GM23338 (cell line): ENCODE results near the gene LARGE1.

ENCODE experiments used
- CREB1 ChIP-seq: fragments of 250-450 bp; sonication (Bioruptor Pico); IDR thresholded peaks from 2 replicates; pipeline ENCODE4 v1.5.0; 2020; ENCODE audit warnings: low read depth, mild to moderate bottlenecking, moderate library complexity
- EZH2 ChIP-seq: fragments of 200-600 bp; sonication (generic); IDR thresholded peaks from one replicate; pipeline ENCODE4 v1.8.0; 2017; ENCODE audit warnings: antibody characterized with exemption, mild to moderate bottlenecking, low read depth; ENCODE audit not compliant: unreplicated experiment
- EZH2phosphoT487 ChIP-seq: fragments of 200-600 bp; sonication (generic); IDR thresholded peaks from one replicate; pipeline ENCODE4 v1.8.1; 2018; ENCODE audit warnings: antibody characterized with exemption; ENCODE audit not compliant: unreplicated experiment
- JUNB ChIP-seq: IDR thresholded peaks from one replicate; pipeline ENCODE4 v1.6.1; 2016; ENCODE audit warnings: antibody characterized with exemption; ENCODE audit not compliant: unreplicated experiment
- NANOG ChIP-seq: IDR thresholded peaks from 2 replicates; pipeline ENCODE4 v1.6.1; 2016; ENCODE audit warnings: antibody characterized with exemption, borderline replicate concordance
- POLR2AphosphoS5 ChIP-seq: IDR thresholded peaks from 2 replicates; pipeline ENCODE4 v1.6.1; 2016; ENCODE audit warnings: antibody characterized with exemption, low read depth
- STAT1 ChIP-seq: IDR thresholded peaks from one replicate; pipeline ENCODE4 v1.6.1; 2016; ENCODE audit warnings: antibody characterized with exemption; ENCODE audit not compliant: unreplicated experiment
- ZNF114 ChIP-seq: fragments of 250-450 bp; sonication (Bioruptor Pico); IDR thresholded peaks from 2 replicates; pipeline ENCODE4 v1.5.0; 2020; ENCODE audit warnings: mild to moderate bottlenecking, moderate library complexity
- ZNF331 ChIP-seq: fragments of 250-450 bp; sonication (Bioruptor Pico); IDR thresholded peaks from 2 replicates; pipeline ENCODE4 v1.5.0; 2020; ENCODE audit warnings: low read depth, mild to moderate bottlenecking, moderate library complexity
- TF ChIP-seq, protein P1 (sequence below), 2 experiments: fragments of 200-600 bp in 1 of 2; sonication (generic) in 1 of 2; conservative IDR thresholded peaks; 2 replicates each; pipeline versions ENCODE4 v1.5.1 to v1.6.1; 2016 to 2017; ENCODE audit warnings: antibody characterized with exemption in 2 of 2, low read depth in 2 of 2, mild to moderate bottlenecking in 2 of 2, moderate library complexity in 1 of 2
- TF ChIP-seq, protein P2 (sequence below): fragments of 250-450 bp; sonication (Bioruptor Pico); IDR thresholded peaks from 2 replicates; pipeline ENCODE4 v1.5.0; 2020; ENCODE audit warnings: mild to moderate bottlenecking, moderate library complexity
- TF ChIP-seq, protein P3 (sequence below): IDR thresholded peaks from one replicate; pipeline ENCODE4 v1.6.1; 2018; ENCODE audit warnings: antibody characterized with exemption; ENCODE audit not compliant: unreplicated experiment
- TF ChIP-seq, protein P4 (sequence below): IDR thresholded peaks from 2 replicates; pipeline ENCODE4 v1.6.1; 2016; ENCODE audit warnings: antibody characterized with exemption

DNA sequence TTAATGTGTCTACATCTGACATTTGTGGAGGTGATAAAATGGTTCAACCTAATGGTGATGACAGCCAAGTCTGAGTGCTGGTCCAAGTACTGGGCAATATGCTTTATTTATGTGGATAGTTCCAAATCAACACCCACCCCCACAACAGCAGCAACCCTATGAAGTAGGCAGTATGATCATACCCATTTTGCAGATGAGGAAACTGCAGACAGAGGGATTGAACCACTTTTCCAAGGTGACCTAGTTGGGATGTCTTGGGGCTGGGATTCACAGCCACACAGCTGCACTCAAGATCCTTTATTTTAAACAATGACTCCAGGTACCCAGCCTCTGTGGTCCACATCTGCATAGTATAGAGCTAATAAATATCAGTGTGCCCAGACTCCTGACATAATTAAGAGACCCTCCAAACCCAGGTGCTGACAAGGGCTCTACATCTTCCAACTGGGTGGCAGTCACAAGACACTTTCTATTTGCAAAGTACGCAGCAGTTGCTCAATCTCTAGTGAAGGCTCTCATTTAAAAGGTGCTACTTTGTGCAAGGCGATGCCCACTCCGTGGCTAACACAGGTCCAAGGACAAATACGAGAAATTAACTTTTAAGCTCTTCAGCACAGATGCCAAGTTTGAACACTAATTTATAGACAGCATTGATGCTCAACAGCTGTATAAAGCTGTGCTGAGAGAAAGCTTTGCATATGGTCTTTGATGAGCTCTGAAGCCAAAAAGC is 426.6 kb downstream of the LARGE1 start:
- TF ChIP-seq, protein P1, sequence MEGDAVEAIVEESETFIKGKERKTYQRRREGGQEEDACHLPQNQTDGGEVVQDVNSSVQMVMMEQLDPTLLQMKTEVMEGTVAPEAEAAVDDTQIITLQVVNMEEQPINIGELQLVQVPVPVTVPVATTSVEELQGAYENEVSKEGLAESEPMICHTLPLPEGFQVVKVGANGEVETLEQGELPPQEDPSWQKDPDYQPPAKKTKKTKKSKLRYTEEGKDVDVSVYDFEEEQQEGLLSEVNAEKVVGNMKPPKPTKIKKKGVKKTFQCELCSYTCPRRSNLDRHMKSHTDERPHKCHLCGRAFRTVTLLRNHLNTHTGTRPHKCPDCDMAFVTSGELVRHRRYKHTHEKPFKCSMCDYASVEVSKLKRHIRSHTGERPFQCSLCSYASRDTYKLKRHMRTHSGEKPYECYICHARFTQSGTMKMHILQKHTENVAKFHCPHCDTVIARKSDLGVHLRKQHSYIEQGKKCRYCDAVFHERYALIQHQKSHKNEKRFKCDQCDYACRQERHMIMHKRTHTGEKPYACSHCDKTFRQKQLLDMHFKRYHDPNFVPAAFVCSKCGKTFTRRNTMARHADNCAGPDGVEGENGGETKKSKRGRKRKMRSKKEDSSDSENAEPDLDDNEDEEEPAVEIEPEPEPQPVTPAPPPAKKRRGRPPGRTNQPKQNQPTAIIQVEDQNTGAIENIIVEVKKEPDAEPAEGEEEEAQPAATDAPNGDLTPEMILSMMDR (conservative IDR thresholded peaks at IDR 0.05; ENCODE audit: low read depth in 2 of 2): no peak
- TF ChIP-seq POLR2AphosphoS5 (no peak), EZH2 (no peak), EZH2phosphoT487 (no peak), ZNF114 (CRISPR knock-in tag) (no peak), CREB1 (CRISPR knock-in tag) (no peak), STAT1 (no peak), JUNB (no peak), NANOG (no peak), ZNF331 (no peak)
- TF ChIP-seq, protein P2, sequence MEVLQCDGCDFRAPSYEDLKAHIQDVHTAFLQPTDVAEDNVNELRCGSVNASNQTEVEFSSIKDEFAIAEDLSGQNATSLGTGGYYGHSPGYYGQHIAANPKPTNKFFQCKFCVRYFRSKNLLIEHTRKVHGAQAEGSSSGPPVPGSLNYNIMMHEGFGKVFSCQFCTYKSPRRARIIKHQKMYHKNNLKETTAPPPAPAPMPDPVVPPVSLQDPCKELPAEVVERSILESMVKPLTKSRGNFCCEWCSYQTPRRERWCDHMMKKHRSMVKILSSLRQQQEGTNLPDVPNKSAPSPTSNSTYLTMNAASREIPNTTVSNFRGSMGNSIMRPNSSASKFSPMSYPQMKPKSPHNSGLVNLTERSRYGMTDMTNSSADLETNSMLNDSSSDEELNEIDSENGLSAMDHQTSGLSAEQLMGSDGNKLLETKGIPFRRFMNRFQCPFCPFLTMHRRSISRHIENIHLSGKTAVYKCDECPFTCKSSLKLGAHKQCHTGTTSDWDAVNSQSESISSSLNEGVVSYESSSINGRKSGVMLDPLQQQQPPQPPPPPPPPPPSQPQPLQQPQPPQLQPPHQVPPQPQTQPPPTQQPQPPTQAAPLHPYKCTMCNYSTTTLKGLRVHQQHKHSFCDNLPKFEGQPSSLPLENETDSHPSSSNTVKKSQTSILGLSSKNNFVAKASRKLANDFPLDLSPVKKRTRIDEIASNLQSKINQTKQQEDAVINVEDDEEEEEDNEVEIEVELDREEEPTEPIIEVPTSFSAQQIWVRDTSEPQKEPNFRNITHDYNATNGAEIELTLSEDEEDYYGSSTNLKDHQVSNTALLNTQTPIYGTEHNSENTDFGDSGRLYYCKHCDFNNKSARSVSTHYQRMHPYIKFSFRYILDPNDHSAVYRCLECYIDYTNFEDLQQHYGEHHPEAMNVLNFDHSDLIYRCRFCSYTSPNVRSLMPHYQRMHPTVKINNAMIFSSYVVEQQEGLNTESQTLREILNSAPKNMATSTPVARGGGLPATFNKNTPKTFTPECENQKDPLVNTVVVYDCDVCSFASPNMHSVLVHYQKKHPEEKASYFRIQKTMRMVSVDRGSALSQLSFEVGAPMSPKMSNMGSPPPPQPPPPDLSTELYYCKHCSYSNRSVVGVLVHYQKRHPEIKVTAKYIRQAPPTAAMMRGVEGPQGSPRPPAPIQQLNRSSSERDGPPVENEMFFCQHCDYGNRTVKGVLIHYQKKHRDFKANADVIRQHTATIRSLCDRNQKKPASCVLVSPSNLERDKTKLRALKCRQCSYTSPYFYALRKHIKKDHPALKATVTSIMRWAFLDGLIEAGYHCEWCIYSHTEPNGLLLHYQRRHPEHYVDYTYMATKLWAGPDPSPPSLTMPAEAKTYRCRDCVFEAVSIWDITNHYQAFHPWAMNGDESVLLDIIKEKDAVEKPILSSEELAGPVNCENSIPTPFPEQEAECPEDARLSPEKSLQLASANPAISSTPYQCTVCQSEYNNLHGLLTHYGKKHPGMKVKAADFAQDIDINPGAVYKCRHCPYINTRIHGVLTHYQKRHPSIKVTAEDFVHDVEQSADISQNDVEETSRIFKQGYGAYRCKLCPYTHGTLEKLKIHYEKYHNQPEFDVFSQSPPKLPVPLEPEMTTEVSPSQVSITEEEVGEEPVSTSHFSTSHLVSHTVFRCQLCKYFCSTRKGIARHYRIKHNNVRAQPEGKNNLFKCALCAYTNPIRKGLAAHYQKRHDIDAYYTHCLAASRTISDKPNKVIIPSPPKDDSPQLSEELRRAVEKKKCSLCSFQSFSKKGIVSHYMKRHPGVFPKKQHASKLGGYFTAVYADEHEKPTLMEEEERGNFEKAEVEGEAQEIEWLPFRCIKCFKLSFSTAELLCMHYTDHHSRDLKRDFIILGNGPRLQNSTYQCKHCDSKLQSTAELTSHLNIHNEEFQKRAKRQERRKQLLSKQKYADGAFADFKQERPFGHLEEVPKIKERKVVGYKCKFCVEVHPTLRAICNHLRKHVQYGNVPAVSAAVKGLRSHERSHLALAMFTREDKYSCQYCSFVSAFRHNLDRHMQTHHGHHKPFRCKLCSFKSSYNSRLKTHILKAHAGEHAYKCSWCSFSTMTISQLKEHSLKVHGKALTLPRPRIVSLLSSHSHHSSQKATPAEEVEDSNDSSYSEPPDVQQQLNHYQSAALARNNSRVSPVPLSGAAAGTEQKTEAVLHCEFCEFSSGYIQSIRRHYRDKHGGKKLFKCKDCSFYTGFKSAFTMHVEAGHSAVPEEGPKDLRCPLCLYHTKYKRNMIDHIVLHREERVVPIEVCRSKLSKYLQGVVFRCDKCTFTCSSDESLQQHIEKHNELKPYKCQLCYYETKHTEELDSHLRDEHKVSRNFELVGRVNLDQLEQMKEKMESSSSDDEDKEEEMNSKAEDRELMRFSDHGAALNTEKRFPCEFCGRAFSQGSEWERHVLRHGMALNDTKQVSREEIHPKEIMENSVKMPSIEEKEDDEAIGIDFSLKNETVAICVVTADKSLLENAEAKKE: no peak
- TF ChIP-seq, protein P3, sequence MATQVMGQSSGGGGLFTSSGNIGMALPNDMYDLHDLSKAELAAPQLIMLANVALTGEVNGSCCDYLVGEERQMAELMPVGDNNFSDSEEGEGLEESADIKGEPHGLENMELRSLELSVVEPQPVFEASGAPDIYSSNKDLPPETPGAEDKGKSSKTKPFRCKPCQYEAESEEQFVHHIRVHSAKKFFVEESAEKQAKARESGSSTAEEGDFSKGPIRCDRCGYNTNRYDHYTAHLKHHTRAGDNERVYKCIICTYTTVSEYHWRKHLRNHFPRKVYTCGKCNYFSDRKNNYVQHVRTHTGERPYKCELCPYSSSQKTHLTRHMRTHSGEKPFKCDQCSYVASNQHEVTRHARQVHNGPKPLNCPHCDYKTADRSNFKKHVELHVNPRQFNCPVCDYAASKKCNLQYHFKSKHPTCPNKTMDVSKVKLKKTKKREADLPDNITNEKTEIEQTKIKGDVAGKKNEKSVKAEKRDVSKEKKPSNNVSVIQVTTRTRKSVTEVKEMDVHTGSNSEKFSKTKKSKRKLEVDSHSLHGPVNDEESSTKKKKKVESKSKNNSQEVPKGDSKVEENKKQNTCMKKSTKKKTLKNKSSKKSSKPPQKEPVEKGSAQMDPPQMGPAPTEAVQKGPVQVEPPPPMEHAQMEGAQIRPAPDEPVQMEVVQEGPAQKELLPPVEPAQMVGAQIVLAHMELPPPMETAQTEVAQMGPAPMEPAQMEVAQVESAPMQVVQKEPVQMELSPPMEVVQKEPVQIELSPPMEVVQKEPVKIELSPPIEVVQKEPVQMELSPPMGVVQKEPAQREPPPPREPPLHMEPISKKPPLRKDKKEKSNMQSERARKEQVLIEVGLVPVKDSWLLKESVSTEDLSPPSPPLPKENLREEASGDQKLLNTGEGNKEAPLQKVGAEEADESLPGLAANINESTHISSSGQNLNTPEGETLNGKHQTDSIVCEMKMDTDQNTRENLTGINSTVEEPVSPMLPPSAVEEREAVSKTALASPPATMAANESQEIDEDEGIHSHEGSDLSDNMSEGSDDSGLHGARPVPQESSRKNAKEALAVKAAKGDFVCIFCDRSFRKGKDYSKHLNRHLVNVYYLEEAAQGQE: no peak
- TF ChIP-seq, protein P4, sequence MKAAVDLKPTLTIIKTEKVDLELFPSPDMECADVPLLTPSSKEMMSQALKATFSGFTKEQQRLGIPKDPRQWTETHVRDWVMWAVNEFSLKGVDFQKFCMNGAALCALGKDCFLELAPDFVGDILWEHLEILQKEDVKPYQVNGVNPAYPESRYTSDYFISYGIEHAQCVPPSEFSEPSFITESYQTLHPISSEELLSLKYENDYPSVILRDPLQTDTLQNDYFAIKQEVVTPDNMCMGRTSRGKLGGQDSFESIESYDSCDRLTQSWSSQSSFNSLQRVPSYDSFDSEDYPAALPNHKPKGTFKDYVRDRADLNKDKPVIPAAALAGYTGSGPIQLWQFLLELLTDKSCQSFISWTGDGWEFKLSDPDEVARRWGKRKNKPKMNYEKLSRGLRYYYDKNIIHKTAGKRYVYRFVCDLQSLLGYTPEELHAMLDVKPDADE: no peak
